Neural progenitor cell (in vitro differentiated cells): ENCODE measurements around the gene PRKCB.

Source experiments
- EZH2phosphoT487 ChIP-seq: fragments of 200-600 bp; sonication (generic); IDR thresholded peaks from 2 replicates; pipeline ENCODE4 v1.6.1; 2017; ENCODE audit warnings: antibody characterized with exemption
- TF ChIP-seq, protein P1 (sequence below): fragments of 200-600 bp; sonication (generic); IDR thresholded peaks from 2 replicates; pipeline ENCODE4 v1.5.1; 2017; ENCODE audit warnings: antibody characterized with exemption, mild to moderate bottlenecking

DNA sequence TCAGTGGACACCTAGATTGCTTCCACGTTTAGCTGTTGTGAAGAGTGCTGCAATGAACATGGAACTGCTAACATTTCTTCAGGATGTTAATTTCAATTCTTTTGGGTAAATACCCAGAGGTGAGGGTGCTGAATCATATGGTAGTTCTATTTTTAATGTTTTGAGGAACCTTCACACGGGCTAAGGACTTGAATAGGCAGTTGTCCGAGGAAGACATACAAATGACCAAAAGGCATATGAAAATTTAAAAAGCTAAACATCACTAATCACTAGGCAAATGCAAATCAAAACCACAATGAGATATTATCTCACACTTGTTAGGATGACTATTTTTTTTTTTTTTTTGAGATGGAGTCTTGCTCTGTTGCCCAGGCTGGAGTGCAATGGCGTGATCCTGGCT lies 173.3 kb downstream of the PRKCB start:
- TF ChIP-seq, protein P1, sequence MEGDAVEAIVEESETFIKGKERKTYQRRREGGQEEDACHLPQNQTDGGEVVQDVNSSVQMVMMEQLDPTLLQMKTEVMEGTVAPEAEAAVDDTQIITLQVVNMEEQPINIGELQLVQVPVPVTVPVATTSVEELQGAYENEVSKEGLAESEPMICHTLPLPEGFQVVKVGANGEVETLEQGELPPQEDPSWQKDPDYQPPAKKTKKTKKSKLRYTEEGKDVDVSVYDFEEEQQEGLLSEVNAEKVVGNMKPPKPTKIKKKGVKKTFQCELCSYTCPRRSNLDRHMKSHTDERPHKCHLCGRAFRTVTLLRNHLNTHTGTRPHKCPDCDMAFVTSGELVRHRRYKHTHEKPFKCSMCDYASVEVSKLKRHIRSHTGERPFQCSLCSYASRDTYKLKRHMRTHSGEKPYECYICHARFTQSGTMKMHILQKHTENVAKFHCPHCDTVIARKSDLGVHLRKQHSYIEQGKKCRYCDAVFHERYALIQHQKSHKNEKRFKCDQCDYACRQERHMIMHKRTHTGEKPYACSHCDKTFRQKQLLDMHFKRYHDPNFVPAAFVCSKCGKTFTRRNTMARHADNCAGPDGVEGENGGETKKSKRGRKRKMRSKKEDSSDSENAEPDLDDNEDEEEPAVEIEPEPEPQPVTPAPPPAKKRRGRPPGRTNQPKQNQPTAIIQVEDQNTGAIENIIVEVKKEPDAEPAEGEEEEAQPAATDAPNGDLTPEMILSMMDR: no peak
- no peak for TF ChIP-seq EZH2phosphoT487
